MM.1S (cell line): ENCODE measurements around the gene POFUT2.

Experiments
- CTCF ChIP-seq: fragments of 300-600 bp; sonication (generic); IDR thresholded peaks from 2 replicates; pipeline ENCODE4 v1.5.1; 2016; ENCODE audit warnings: antibody characterized with exemption, low read length, mixed read lengths
- EZH2 ChIP-seq: fragments of 300-600 bp; sonication (generic); optimal IDR thresholded peaks from 2 replicates; pipeline ENCODE3; 2017; ENCODE audit warnings: low read depth, mild to moderate bottlenecking, antibody characterized with exemption, low read length, mixed read lengths
- EZH2phosphoT487 ChIP-seq: fragments of 300-600 bp; sonication (generic); IDR thresholded peaks from 2 replicates; pipeline ENCODE4 v1.6.1; 2018; ENCODE audit warnings: antibody characterized with exemption, low read length

- TF ChIP-seq EZH2 = no peak
- TF ChIP-seq CTCF = no peak
- no peak for TF ChIP-seq EZH2phosphoT487
Observed at GRCh38 chr21:45264912-45265515, 22.7 kb downstream of the POFUT2 start.
